Loucy (cell line): Measurements from ENCODE around the gene C1orf35.

ENCODE experiments used
- CTCF ChIP-seq: fragments of 200-600 bp; sonication (generic); conservative IDR thresholded peaks from 2 replicates; pipeline ENCODE4 v1.5.1; 2014; ENCODE audit warnings: mild to moderate bottlenecking, antibody characterized with exemption, low read length
- EZH2phosphoT487 ChIP-seq: fragments of 200-600 bp; IDR thresholded peaks from 2 replicates; pipeline ENCODE4 v1.6.1; 2018; ENCODE audit warnings: antibody characterized with exemption, mild to moderate bottlenecking, moderate library complexity, borderline replicate concordance

DNA sequence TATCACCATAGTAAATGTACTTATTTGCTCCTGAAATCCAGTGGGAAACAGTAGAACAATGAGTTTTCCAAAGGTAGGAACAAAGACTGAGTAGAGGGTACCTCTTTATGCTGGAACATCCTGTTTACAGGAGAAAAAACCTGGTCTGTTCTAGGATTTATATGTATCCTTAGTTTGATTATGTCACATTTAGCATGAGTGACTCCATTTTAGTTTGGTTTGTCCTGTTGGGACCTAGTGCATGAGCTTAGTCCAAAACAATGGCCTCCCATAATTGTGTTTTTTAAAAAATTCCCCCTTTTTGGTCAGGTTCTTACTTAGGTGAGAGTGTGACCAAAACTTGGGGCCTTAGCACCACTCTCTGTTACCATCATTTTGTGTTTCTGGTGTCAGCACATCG, 9.5 kb upstream of the C1orf35 start:
- TF ChIP-seq CTCF (no peak), EZH2phosphoT487 (no peak)
